ENCODE measurements around the gene COL10A1. TPM values are rescaled to one million over a fixed set of nuclear protein-coding genes. Genes with fewer than 3 reads are reported as not detected.

COL10A1 gene
- total RNA-seq, 3 donors from 2014 or later: not detected

- Histone ChIP-seq H3K4me3 (no peak overlapping the region), H3K4me1 (ENCODE audit: low read depth) (no peaks in the 10 kb centered on the region), H3K36me3 (ENCODE audit: low read depth) (no peaks in the 10 kb centered on the region), H3K9me3 (no peaks in the 10 kb centered on the region)
- intact Hi-C loops (cut with DNase I, micrococcal nuclease): no loop called here
- DNase-seq: peak in 2 of 3 donors; percentile 45 to 76
- TF ChIP-seq CTCF (IDR thresholded peaks at IDR 0.05): no peak
- ATAC-seq: peak; percentile 74
These were observed 14.1 kb downstream of the COL10A1 start for GRCh38 chr6:116111552-116112528.

- peaks cover 11% of the 10 kb centered on the region for H3K4me1 ChIP-seq (ENCODE audit: low read depth)
- intact Hi-C loops (cut with DNase I, micrococcal nuclease): no loop called here
- no peak overlapping the region for H3K4me3 ChIP-seq
- no peaks in the 10 kb centered on the region for H3K9me3 ChIP-seq
- no peaks in the 10 kb centered on the region for H3K36me3 ChIP-seq (ENCODE audit: low read depth)
- ATAC-seq: no peak
- no peak for TF ChIP-seq CTCF (IDR thresholded peaks at IDR 0.05)
- no peak for DNase-seq
These were observed 17.1 kb downstream of the COL10A1 start for GRCh38 chr6:116108836-116109235.

GRCh38 chr6:116106146-116106545 lies 19.8 kb downstream of the COL10A1 start:
- intact Hi-C loops (cut with DNase I, micrococcal nuclease): no loop called here
- ATAC-seq (no peak), DNase-seq (no peak)
- TF ChIP-seq CTCF (IDR thresholded peaks at IDR 0.05): no peak
- Histone ChIP-seq H3K36me3 (ENCODE audit: low read depth) (no peaks in the 10 kb centered on the region), H3K9me3 (no peaks in the 10 kb centered on the region), H3K4me3 (no peak overlapping the region), H3K4me1 (ENCODE audit: low read depth) (peaks cover 18% of the 10 kb centered on the region)

GRCh38 chr6:116105247-116105646 lies 20.7 kb downstream of the COL10A1 start:
- H3K9me3 ChIP-seq: no peaks in the 10 kb centered on the region
- H3K4me1 ChIP-seq (ENCODE audit: low read depth): peaks cover 19% of the 10 kb centered on the region

GRCh38 chr6:116104636-116105035 lies 21.3 kb downstream of the COL10A1 start:
- peaks cover 25% of the 10 kb centered on the region for H3K4me1 ChIP-seq (ENCODE audit: low read depth)
- ATAC-seq: no peak
- H3K4me3 ChIP-seq: no peak overlapping the region
- no peaks in the 10 kb centered on the region for H3K36me3 ChIP-seq (ENCODE audit: low read depth)
- no peak for DNase-seq
- intact Hi-C loops (cut with DNase I, micrococcal nuclease): no loop called here
- H3K9me3 ChIP-seq: no peaks in the 10 kb centered on the region
- TF ChIP-seq CTCF (IDR thresholded peaks at IDR 0.05): no peak

More at GRCh38 chr6:116105247-116105646, 20.7 kb downstream of the COL10A1 start:
- no peak for TF ChIP-seq CTCF (IDR thresholded peaks at IDR 0.05)
- Histone ChIP-seq H3K36me3 (ENCODE audit: low read depth) (no peaks in the 10 kb centered on the region), H3K4me3 (no peak overlapping the region)
- ATAC-seq: no peak
- no peak for DNase-seq
- intact Hi-C loops (cut with DNase I, micrococcal nuclease): no loop called here
